IPS-18c (cell line): ENCODE results near the gene LAYN.

Experiments used
- H3K4me3 ChIP-seq: 2 replicates; pipeline ENCODE4 v1.7.0; 2013; ENCODE audit warnings: low read depth, mild to moderate bottlenecking, low read length, moderate library complexity; ENCODE audit not compliant: insufficient read depth
- H3K9me3 ChIP-seq: one replicate; pipeline ENCODE4 v1.6.1; 2013; ENCODE audit warnings: mild to moderate bottlenecking, low read length, moderate library complexity; ENCODE audit not compliant: control insufficient read depth, insufficient read depth

LAYN gene

DNA sequence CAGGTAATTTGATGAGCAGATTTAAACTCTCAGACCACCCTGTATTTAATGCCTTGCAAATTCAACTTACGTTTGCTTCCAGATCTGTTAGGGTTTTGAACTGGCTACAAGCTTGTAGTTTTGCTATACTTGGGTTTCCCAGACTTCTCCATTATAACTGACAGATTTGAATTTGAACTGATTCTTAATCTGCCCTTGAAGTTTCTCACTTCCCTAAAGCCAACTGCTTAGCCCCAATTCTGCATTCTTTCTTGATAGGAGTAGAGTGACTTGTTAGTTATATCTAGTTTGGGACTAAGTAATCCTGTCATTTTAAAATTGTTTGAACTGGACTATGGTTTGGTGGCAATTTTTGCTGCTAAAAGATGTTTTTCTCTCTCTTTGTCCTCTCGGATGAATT is 9.7 kb downstream of the LAYN start:
- Histone ChIP-seq H3K9me3 (no peaks in the 10 kb centered on the region), H3K4me3 (no peak overlapping the region)

DNA sequence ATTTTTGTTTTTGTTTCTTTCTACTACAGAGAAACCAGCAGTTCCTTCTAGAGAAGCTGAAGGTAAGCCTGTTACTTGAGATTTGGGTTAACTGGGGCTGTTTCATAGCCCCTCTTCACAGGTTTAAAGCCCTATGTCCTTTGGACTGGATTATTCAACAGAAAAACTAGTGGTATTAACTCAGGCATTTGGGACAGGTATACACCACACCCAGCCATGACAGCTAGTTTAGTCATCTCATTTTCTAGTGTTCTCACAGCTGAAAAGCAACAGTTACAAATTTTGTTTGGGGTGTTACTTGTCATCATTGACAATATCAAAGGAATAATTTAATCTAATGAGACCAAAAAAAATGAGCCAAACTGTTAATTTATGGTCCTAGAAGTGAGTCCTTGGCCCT is 14.0 kb downstream of the LAYN start:
- Histone ChIP-seq H3K4me3 (no peak overlapping the region), H3K9me3 (peaks cover 5% of the 10 kb centered on the region)

DNA sequence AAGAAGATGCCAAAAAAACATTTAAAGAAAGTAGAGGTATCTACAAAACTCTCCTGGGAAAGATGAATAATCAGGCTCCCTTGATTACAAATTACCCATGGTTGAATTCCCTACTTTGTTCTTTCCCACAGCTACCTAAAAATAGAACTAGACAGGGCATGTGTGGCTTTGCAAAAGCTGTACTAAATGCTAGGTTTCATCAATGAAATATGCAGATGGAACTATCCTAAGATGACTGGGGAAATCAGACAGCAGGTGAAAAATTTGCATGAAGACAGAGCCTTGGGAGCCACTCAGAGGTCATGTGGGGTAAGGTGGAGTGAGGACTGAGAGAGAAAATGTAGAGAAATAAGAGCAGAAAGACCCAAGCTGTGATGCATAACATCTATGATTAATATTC is 14.7 kb downstream of the LAYN start:
- peaks cover 5% of the 10 kb centered on the region for H3K9me3 ChIP-seq
- H3K4me3 ChIP-seq: no peak overlapping the region

DNA sequence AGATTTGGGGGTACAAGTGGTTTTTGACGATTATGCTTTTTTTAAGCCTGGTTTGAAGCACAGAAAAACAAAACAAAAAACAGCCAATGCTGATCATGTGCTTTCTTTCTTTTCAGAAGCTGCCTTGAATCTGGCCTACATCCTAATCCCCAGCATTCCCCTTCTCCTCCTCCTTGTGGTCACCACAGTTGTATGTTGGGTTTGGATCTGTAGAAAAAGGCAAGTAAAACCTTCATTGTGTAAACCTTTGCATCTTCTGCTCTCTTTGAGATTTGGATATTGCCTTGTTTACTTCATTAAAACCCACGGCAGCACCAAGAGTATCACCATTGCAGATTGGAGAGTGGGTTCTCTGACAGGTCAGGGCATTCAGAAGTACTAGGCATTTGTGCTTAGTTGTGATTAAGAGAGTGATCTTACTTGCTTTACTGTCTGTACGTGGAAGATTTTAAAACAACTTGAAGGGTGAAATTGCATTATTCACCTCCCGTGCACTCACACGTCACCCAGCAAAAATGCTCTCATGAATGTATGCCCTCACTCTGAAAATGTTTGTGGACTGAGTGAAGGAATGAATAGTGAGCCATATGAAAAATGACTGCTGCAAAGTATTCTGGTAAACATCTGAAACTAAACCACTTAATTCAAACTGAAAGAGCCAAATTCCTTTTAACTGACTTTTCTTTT is 17.0 kb downstream of the LAYN start:
- Histone ChIP-seq H3K4me3 (no peak overlapping the region), H3K9me3 (peaks cover 5% of the 10 kb centered on the region)

DNA sequence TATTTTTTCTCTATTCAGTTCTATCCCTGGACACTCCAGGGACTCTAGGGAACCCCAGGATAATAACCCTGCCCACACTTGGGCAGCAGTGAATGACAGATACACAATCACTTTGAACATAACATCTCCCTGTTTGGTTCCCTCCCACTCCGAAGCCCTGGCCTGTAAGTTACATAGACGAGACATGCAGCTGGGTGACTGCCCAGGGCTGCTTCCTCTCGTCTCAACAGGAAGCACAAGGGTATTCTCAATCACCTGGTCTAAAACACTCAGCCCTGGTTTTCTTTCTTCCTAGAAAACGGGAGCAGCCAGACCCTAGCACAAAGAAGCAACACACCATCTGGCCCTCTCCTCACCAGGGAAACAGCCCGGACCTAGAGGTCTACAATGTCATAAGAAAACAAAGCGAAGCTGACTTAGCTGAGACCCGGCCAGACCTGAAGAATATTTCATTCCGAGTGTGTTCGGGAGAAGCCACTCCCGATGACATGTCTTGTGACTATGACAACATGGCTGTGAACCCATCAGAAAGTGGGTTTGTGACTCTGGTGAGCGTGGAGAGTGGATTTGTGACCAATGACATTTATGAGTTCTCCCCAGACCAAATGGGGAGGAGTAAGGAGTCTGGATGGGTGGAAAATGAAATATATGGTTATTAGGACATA is 19.4 kb downstream of the LAYN start:
- no peak overlapping the region for H3K4me3 ChIP-seq

GRCh38 chr11:111560800-111561199 is 20.3 kb downstream of the LAYN start:
- Histone ChIP-seq H3K9me3 (peaks cover 5% of the 10 kb centered on the region), H3K4me3 (no peak overlapping the region)

More for the DNA sequence above, 19.4 kb downstream of the LAYN start:
- H3K9me3 ChIP-seq: peaks cover 5% of the 10 kb centered on the region

- no peak overlapping the region for H3K4me3 ChIP-seq
- peaks cover 3% of the 10 kb centered on the region for H3K9me3 ChIP-seq
Observed at GRCh38 chr11:111561306-111561705, 20.8 kb downstream of the LAYN start.

DNA sequence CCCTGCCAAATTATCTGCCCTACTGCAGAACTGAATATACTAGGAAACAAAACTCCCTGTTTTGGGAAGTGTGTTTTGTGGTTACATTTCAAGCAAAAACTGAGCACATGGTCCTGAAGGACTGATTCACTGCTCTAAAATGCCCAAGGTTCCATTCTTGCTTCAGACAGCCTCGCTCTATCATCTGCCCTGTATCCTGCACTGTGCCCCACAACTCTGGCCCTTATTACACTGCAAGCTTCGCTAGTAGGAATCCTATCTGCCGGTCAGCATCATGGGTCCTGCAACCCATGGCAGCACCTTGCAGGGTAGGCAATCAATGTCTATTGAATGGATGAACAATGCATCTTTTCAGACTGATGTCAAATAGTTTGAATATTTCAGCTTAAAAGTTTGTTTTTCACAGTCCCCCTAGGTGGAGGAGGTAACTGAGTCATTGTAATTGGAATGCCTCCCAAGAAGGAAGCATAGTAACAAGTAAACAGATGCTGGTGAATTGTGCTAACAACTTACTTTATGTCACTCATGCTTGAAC is 21.3 kb downstream of the LAYN start:
- H3K9me3 ChIP-seq: no peaks in the 10 kb centered on the region
- no peak overlapping the region for H3K4me3 ChIP-seq

- H3K9me3 ChIP-seq: no peaks in the 10 kb centered on the region
- H3K4me3 ChIP-seq: no peak overlapping the region
Observed at GRCh38 chr11:111562692-111563389, 22.3 kb downstream of the LAYN start.

DNA sequence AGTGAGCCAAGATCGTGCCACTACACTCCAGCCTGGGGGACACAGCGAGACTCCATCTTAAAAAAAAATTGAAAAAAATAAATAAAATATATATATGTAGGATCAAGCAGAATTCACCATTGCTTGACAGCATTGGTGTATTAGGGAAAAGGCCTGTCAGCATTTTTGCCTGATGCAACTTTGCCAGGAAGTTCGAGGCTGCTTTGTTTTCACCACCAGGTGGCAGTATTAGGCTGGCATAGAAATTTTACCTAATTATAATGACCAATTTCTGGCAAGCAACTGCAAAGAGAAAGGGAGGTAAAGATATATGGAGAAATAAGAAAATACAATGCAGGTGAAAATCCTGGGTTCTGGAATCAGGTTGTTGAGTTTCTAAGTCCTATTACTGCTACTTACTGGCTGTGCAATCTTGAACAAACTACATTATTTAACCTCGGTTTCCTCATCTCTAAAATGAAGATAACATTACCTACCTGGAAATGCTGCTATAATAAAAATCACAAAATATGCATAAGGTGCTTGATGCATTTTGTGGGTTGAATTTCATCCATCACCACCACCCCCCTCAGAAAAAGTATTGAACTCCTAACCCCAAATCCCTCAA is 24.7 kb downstream of the LAYN start:
- no peaks in the 10 kb centered on the region for H3K9me3 ChIP-seq
- no peak overlapping the region for H3K4me3 ChIP-seq

GRCh38 chr11:111566324-111566723 is 25.8 kb downstream of the LAYN start:
- Histone ChIP-seq H3K4me3 (no peak overlapping the region), H3K9me3 (no peaks in the 10 kb centered on the region)

- Histone ChIP-seq H3K9me3 (no peaks in the 10 kb centered on the region), H3K4me3 (no peak overlapping the region)
Observed at GRCh38 chr11:111569476-111569875, 29.0 kb downstream of the LAYN start.

GRCh38 chr11:111570796-111571195 is 30.3 kb downstream of the LAYN start:
- Histone ChIP-seq H3K4me3 (no peak overlapping the region), H3K9me3 (no peaks in the 10 kb centered on the region)

- Histone ChIP-seq H3K9me3 (no peaks in the 10 kb centered on the region), H3K4me3 (no peak overlapping the region)
Observed at GRCh38 chr11:111571829-111572501, 31.4 kb downstream of the LAYN start.

DNA sequence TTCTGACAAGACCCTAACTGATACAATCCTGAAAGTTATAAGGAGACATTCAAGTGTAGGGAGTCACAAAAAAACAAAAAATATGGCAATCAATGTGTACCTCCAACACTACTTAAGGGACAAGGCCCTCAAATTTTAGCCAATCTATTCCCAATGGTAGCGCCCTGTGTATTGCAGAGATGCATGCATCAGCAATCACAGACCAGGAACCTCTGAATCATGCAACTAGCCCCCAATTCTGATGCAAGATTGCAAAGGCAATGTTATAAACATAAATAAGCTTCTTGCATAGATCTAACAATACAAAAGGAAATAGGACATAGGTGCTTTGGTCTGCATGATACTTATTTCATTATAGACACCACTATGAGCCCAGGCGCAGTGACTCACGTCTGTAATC is 32.1 kb downstream of the LAYN start:
- no peaks in the 10 kb centered on the region for H3K9me3 ChIP-seq
- no peak overlapping the region for H3K4me3 ChIP-seq

GRCh38 chr11:111573821-111574249 is 33.3 kb downstream of the LAYN start:
- H3K4me3 ChIP-seq: no peak overlapping the region

More at GRCh38 chr11:111573821-111574249, 33.3 kb downstream of the LAYN start:
- no peaks in the 10 kb centered on the region for H3K9me3 ChIP-seq
